SK-N-SH (cell line): ENCODE data around the gene OSBPL6.

Source experiments
- ELF1 ChIP-seq: IDR thresholded peaks from 2 replicates; pipeline ENCODE4 v1.4.0; 2012
- EP300 ChIP-seq, 2 experiments: IDR thresholded peaks; 2 replicates each; pipeline versions ENCODE4 v1.4.0 to v1.6.1; 2012; ENCODE audit warnings: borderline replicate concordance in 1 of 2, low read depth in 1 of 2, low read length in 1 of 2
- SMC3 ChIP-seq: IDR thresholded peaks from 2 replicates; pipeline ENCODE4 v1.6.1; 2012; ENCODE audit warnings: low read depth, low read length, improper control_type of control experiment
- TF ChIP-seq, protein P1 (sequence below): fragments of 150-350 bp; IDR thresholded peaks from 2 replicates; pipeline ENCODE4 v1.6.1; 2017; ENCODE audit warnings: antibody characterized with exemption, low read length, low read depth, borderline replicate concordance

DNA sequence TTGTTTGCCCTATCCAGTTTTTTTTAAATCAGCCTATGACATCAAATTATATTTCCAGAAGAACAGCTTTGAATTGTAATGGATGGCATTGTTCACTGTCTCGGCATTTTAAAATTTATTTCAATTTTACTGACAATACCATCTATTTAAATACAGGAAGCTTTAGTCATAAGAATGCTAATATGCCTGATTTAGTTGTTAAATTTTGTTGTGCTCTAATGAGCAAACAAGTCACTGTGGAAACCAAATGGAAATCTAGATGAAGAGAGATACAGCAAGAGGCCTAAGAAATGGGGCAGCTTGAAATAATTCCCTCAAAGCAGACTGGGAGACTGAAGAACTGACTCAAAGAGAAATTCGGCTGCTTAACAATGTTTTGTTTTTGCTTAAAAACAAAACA, 76.8 kb downstream of the OSBPL6 start:
- TF ChIP-seq, protein P1, sequence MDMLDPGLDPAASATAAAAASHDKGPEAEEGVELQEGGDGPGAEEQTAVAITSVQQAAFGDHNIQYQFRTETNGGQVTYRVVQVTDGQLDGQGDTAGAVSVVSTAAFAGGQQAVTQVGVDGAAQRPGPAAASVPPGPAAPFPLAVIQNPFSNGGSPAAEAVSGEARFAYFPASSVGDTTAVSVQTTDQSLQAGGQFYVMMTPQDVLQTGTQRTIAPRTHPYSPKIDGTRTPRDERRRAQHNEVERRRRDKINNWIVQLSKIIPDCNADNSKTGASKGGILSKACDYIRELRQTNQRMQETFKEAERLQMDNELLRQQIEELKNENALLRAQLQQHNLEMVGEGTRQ: no peak
- TF ChIP-seq ELF1 (no peak), SMC3 (no peak), EP300 (IDR thresholded peaks at IDR 0.05; ENCODE audit: borderline replicate concordance in 1 of 2, low read depth in 1 of 2, low read length in 1 of 2) (no peak)
